Prostate gland (tissue), 2 donors: ENCODE measurements around the gene ATMIN.

ENCODE experiments used
- POLR2A ChIP-seq: fragments of 450-650 bp; IDR thresholded peaks from one replicate; pipeline ENCODE4 v1.6.1; 2016; ENCODE audit warnings: antibody characterized with exemption, mild to moderate bottlenecking
- POLR2AphosphoS5 ChIP-seq: sonication (generic); formaldehyde crosslinking; IDR thresholded peaks from one replicate; pipeline ENCODE4 v1.6.1; 2017; ENCODE audit warnings: antibody characterized with exemption
- TF ChIP-seq, protein P1 (sequence below), 4 experiments: fragments of 200-600 bp in 2 of 4; fragments of 450-650 bp in 2 of 4; sonication (generic) in 2 of 4; IDR thresholded peaks; 1 replicate in 3 of 4; 2 replicates in 1 of 4; pipeline ENCODE4 v1.5.1; 2016 to 2019; ENCODE audit warnings: antibody characterized with exemption in 4 of 4, mild to moderate bottlenecking in 2 of 4, moderate library complexity in 2 of 4

DNA sequence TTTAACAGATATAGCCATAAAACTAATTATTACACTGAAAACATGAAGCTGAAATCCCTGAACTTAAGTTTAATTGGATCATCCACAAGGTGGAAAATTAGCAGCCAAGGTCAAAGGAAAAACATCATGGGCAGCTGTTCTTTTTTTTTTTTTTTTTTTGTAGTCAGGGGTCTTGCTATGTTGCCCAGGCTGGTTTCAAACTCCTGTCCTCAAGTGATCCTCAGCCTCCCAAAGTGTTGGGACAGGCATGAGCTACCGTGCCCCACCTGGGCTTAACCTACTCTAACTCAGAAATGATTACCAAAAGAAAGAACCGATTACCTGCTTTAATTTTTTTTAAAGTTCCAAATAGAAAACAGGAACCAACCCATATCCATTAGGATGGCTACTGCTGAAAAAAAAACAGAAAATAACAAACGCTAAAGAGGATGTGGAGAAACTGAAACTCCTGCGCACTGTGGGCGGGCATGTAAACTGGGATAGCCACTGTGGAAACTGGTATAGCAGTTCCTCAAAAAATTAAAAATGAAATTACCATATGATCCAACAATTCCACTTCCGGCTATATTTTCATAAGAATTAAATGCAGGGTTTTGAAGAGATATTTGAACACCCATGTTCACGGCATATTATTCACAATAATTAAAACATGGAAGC lies 37.5 kb upstream of the ATMIN start:
- TF ChIP-seq, protein P1, sequence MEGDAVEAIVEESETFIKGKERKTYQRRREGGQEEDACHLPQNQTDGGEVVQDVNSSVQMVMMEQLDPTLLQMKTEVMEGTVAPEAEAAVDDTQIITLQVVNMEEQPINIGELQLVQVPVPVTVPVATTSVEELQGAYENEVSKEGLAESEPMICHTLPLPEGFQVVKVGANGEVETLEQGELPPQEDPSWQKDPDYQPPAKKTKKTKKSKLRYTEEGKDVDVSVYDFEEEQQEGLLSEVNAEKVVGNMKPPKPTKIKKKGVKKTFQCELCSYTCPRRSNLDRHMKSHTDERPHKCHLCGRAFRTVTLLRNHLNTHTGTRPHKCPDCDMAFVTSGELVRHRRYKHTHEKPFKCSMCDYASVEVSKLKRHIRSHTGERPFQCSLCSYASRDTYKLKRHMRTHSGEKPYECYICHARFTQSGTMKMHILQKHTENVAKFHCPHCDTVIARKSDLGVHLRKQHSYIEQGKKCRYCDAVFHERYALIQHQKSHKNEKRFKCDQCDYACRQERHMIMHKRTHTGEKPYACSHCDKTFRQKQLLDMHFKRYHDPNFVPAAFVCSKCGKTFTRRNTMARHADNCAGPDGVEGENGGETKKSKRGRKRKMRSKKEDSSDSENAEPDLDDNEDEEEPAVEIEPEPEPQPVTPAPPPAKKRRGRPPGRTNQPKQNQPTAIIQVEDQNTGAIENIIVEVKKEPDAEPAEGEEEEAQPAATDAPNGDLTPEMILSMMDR (IDR thresholded peaks at IDR 0.05) = no peak
- TF ChIP-seq POLR2AphosphoS5 = no peak
- no peak for TF ChIP-seq POLR2A
